Lower leg skin (tissue), 3 donors: Measurements from ENCODE around the gene LIPG.
"Not testable (repeated sequence)": the region's sequence is repeated elsewhere in the genome, so short reads cannot be mapped to it uniquely, and the experiment has no call there.

Source experiments
- POLR2A ChIP-seq, 2 donors: fragments of 450-650 bp; IDR thresholded peaks; one replicate each; pipeline ENCODE4 v1.6.1; 2016 to 2017; ENCODE audit warnings: antibody characterized with exemption in 2 of 2, mild to moderate bottlenecking in 1 of 2, moderate library complexity in 1 of 2
- TF ChIP-seq, protein P1 (sequence below), 3 donors: fragments of 450-650 bp; IDR thresholded peaks; one replicate each; pipeline ENCODE4 v1.5.1; 2016; ENCODE audit warnings: antibody characterized with exemption in 3 of 3, mild to moderate bottlenecking in 3 of 3, moderate library complexity in 2 of 3

DNA sequence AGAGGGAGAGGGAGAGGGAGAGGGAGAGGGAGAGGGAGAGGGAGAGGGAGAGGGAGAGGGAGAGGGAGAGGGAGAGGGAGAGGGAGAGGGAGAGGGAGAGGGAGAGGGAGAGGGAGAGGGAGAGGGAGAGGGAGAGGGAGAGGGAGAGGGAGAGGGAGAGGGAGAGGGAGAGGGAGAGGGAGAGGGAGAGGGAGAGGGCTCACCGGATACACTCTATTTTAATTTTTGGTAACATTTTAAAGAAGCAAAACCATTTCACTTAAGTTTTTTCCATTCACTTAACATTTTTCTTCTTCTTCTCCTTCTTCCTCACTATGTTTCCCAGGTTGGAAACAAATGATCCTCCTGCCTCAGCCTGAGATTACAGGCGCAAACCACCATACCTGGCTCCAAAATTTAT lies 17.2 kb downstream of the LIPG start:
- not testable (repeated sequence) for TF ChIP-seq POLR2A (IDR thresholded peaks at IDR 0.05)
- TF ChIP-seq, protein P1, sequence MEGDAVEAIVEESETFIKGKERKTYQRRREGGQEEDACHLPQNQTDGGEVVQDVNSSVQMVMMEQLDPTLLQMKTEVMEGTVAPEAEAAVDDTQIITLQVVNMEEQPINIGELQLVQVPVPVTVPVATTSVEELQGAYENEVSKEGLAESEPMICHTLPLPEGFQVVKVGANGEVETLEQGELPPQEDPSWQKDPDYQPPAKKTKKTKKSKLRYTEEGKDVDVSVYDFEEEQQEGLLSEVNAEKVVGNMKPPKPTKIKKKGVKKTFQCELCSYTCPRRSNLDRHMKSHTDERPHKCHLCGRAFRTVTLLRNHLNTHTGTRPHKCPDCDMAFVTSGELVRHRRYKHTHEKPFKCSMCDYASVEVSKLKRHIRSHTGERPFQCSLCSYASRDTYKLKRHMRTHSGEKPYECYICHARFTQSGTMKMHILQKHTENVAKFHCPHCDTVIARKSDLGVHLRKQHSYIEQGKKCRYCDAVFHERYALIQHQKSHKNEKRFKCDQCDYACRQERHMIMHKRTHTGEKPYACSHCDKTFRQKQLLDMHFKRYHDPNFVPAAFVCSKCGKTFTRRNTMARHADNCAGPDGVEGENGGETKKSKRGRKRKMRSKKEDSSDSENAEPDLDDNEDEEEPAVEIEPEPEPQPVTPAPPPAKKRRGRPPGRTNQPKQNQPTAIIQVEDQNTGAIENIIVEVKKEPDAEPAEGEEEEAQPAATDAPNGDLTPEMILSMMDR (IDR thresholded peaks at IDR 0.05), result not testable (repeated sequence)
